ENCODE measurements around the gene PITX2.

DNA sequence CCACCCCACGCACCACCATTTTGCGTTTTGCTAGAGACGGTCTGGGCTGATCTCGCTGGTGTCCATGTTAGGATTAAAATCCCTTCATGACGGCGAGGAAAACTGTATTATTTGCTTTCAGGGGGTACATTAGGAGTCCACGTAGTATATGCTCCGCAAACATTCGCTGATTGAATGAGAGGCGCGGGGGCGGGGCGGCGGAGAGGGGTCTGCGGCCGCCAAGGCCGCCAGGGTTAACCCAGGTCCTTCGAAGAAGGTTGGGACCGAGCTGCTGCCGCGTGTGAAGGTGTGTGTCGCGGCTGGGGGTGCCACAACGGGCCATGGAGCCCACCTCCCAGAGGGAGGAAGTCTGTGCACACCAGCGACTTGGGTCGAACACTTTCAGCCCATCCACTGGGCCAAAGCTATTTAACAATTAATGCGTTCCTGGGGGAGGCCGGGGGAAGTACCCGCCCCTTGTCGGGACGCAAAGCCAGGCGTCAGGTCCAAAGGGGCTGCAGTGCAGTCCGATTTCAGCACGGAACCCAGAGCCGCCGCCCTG is 6.4 kb upstream of the PITX2 start:
- no peak for TF ChIP-seq CTCF (IDR thresholded peaks at IDR 0.05)
- no peak for TF ChIP-seq MYC (IDR thresholded peaks at IDR 0.05; ENCODE audit: borderline replicate concordance, low read length)
- no peak for TF ChIP-seq REST (IDR thresholded peaks at IDR 0.05)
- TF ChIP-seq, protein P1, sequence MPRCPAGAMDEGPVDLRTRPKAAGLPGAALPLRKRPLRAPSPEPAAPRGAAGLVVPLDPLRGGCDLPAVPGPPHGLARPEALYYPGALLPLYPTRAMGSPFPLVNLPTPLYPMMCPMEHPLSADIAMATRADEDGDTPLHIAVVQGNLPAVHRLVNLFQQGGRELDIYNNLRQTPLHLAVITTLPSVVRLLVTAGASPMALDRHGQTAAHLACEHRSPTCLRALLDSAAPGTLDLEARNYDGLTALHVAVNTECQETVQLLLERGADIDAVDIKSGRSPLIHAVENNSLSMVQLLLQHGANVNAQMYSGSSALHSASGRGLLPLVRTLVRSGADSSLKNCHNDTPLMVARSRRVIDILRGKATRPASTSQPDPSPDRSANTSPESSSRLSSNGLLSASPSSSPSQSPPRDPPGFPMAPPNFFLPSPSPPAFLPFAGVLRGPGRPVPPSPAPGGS (IDR thresholded peaks at IDR 0.05): no peak
- no peak for TF ChIP-seq MAX (IDR thresholded peaks at IDR 0.05)
- no peak for TF ChIP-seq USF2 (IDR thresholded peaks at IDR 0.05)

All from A549 (cell line).